Endodermal cell (in vitro differentiated cells): Measurements from ENCODE around the gene NKD1. TPM values are rescaled to one million over a fixed set of nuclear protein-coding genes. Genes with fewer than 3 reads are reported as not detected.
A peak's percentile ranks its signal among the peaks of the same experiment; 100 is the strongest.

Experiments
- DNase-seq: peaks from one replicate; pipeline ENCODE4 v3.0.0-alpha.2; 2017
- H3K27ac ChIP-seq: 2 replicates; pipeline ENCODE4 v1.5.1; 2013; ENCODE audit warnings: mild to moderate bottlenecking, low read depth, low read length, moderate library complexity
- H3K27me3 ChIP-seq: 2 replicates; pipeline ENCODE4 v1.6.1; 2013; ENCODE audit warnings: mild to moderate bottlenecking, low read length, moderate library complexity; ENCODE audit not compliant: insufficient read depth, control insufficient read depth, poor library complexity, severe bottlenecking
- H3K36me3 ChIP-seq: 2 replicates; pipeline ENCODE4 v1.7.0; 2013; ENCODE audit warnings: mild to moderate bottlenecking, low read length, moderate library complexity; ENCODE audit not compliant: control insufficient read depth, insufficient read depth
- H3K4me1 ChIP-seq: one replicate; pipeline ENCODE4 v1.7.0; 2013; ENCODE audit warnings: low read length; ENCODE audit not compliant: control insufficient read depth, insufficient read depth
- H3K4me3 ChIP-seq: 2 replicates; pipeline ENCODE4 v1.5.1; 2013; ENCODE audit warnings: mild to moderate bottlenecking, low read length, moderate library complexity
- H3K9ac ChIP-seq: 2 replicates; pipeline ENCODE4 v1.6.1; 2013; ENCODE audit warnings: mild to moderate bottlenecking, low read length, moderate library complexity; ENCODE audit not compliant: poor library complexity, severe bottlenecking; ENCODE audit errors: extremely low read depth
- H3K9me3 ChIP-seq: 2 replicates; pipeline ENCODE4 v1.6.1; 2013; ENCODE audit warnings: mild to moderate bottlenecking, low read length, moderate library complexity; ENCODE audit not compliant: control insufficient read depth
- H3K27ac Mint-ChIP-seq: 2 replicates; pipeline ENCODE4 v1.8.0; 2020; ENCODE audit warnings: mixed read lengths
- H3K27me3 Mint-ChIP-seq: 2 replicates; pipeline ENCODE4 v1.8.0; 2021; ENCODE audit warnings: mild to moderate bottlenecking, mixed read lengths; ENCODE audit not compliant: insufficient read depth
- H3K36me3 Mint-ChIP-seq: 2 replicates; pipeline ENCODE4 v1.8.0; 2020; ENCODE audit warnings: low read depth, mixed read lengths
- H3K4me1 Mint-ChIP-seq: 2 replicates; pipeline ENCODE4 v1.8.0; 2020; ENCODE audit warnings: mixed read lengths
- H3K4me3 Mint-ChIP-seq: 2 replicates; pipeline ENCODE4 v1.8.0; 2020; ENCODE audit warnings: mild to moderate bottlenecking, moderate library complexity, mixed read lengths
- H3K9me3 Mint-ChIP-seq: 2 replicates; pipeline ENCODE4 v1.8.0; 2020; ENCODE audit warnings: mild to moderate bottlenecking, mixed read lengths
- CTCF ChIP-seq: fragments of 200-600 bp; sonication (generic); conservative IDR thresholded peaks from 2 replicates; pipeline ENCODE4 v1.5.0; 2021; ENCODE audit warnings: antibody characterized with exemption, mild to moderate bottlenecking
- WGBS, 2 experiments: methylation state at CpG; one replicate each; pipeline versions ENCODE4 v1.1.5 to v1.1.7; 2013; ENCODE audit warnings: missing lambda C conversion rate in 2 of 2, mixed read lengths in 1 of 2; ENCODE audit not compliant: insufficient coverage in 1 of 2, insufficient read length in 1 of 2; 5-methylcytosine and 5-hydroxymethylcytosine counted together
- total RNA-seq, 2 donors: library from RNA; stranded (reverse); fragmentation: NEBNext Ultra II Directional in 1 of 2; extraction: Animal tissue kit (Norgen Biotek cat#: 25700) in 1 of 2; gene quantifications; 2 replicates in 1 of 2; 3 replicates in 1 of 2; pipeline ENCODE4 v1.2.1, GENCODE V29; 2021

The NKD1 gene
- total RNA-seq, 2 donors from 2014 or later = 7.0 to 9.5 TPM

GRCh38 chr16:50592996-50593395 is 44.8 kb downstream of the NKD1 start:
- Mint-ChIP-seq H3K4me1 (peaks cover 16% of the 10 kb centered on the region), H3K9me3 (no peaks in the 10 kb centered on the region), H3K4me3 (no peak overlapping the region), H3K36me3 (no peaks in the 10 kb centered on the region), H3K27ac (no peak overlapping the region), H3K27me3 (peaks cover 19% of the 10 kb centered on the region)
- no peak for TF ChIP-seq CTCF
- Histone ChIP-seq H3K4me1 (no peaks in the 10 kb centered on the region), H3K4me3 (no peak overlapping the region), H3K9me3 (no peaks in the 10 kb centered on the region), H3K27me3 (peaks cover 13% of the 10 kb centered on the region), H3K36me3 (no peaks in the 10 kb centered on the region), H3K9ac (no peak overlapping the region), H3K27ac (no peak overlapping the region)
- DNase-seq = no peak
- 89 to 94% methylated on average over 3 to 7 of the region's 7 CpGs for WGBS, 2 experiments

GRCh38 chr16:50593410-50594150 is 45.4 kb downstream of the NKD1 start:
- peak; percentile 87 for TF ChIP-seq CTCF
- peak; percentile 88 for DNase-seq
- Histone ChIP-seq H3K36me3 (no peaks in the 10 kb centered on the region), H3K27ac (no peak overlapping the region), H3K4me1 (no peaks in the 10 kb centered on the region), H3K4me3 (no peak overlapping the region), H3K27me3 (peaks cover 13% of the 10 kb centered on the region), H3K9me3 (no peaks in the 10 kb centered on the region), H3K9ac (no peak overlapping the region)
- peaks cover 19% of the 10 kb centered on the region for H3K27me3 Mint-ChIP-seq
- peaks cover 16% of the 10 kb centered on the region for H3K4me1 Mint-ChIP-seq
- H3K4me3 Mint-ChIP-seq = no peak overlapping the region
- WGBS, 2 experiments = 64 to 80% methylated on average over 1 to 9 of the region's 9 CpGs
- H3K9me3 Mint-ChIP-seq = no peaks in the 10 kb centered on the region
- peak overlapping the region; percentile 90 for H3K27ac Mint-ChIP-seq
- H3K36me3 Mint-ChIP-seq = no peaks in the 10 kb centered on the region

- H3K27ac Mint-ChIP-seq = no peak overlapping the region
Measured at GRCh38 chr16:50594308-50595260, 46.4 kb downstream of the NKD1 start.

More at GRCh38 chr16:50594308-50595260, 46.4 kb downstream of the NKD1 start:
- H3K9ac ChIP-seq = no peak overlapping the region
- no peak for TF ChIP-seq CTCF
- no peaks in the 10 kb centered on the region for H3K4me1 ChIP-seq
- peaks cover 5% of the 10 kb centered on the region for H3K27me3 ChIP-seq
- H3K9me3 Mint-ChIP-seq = no peaks in the 10 kb centered on the region
- 92 to 95% methylated on average over 13 to 17 of the region's 17 CpGs for WGBS, 2 experiments
- no peaks in the 10 kb centered on the region for H3K9me3 ChIP-seq
- H3K36me3 ChIP-seq = no peaks in the 10 kb centered on the region
- H3K27me3 Mint-ChIP-seq = peaks cover 10% of the 10 kb centered on the region
- peaks cover 12% of the 10 kb centered on the region for H3K4me1 Mint-ChIP-seq
- H3K4me3 ChIP-seq = no peak overlapping the region
- DNase-seq = no peak
- H3K4me3 Mint-ChIP-seq = no peak overlapping the region
- no peak overlapping the region for H3K27ac ChIP-seq
- H3K36me3 Mint-ChIP-seq = no peaks in the 10 kb centered on the region
